GM19035 (cell line): Measurements from ENCODE around the gene TMEM143.
"Not testable (repeated sequence)": the region's sequence is repeated elsewhere in the genome, so short reads cannot be mapped to it uniquely, and the experiment has no call there.

Experiments
- ATAC-seq: cut with Tn5 transposase; IDR thresholded peaks from one replicate; pipeline ENCODE4 v1.9.1; 2021; ENCODE audit not compliant: unreplicated experiment

Gene TMEM143

GRCh38 chr19:48297975-48298374 lies 65.8 kb downstream of the TMEM143 start:
- ATAC-seq: no peak

DNA sequence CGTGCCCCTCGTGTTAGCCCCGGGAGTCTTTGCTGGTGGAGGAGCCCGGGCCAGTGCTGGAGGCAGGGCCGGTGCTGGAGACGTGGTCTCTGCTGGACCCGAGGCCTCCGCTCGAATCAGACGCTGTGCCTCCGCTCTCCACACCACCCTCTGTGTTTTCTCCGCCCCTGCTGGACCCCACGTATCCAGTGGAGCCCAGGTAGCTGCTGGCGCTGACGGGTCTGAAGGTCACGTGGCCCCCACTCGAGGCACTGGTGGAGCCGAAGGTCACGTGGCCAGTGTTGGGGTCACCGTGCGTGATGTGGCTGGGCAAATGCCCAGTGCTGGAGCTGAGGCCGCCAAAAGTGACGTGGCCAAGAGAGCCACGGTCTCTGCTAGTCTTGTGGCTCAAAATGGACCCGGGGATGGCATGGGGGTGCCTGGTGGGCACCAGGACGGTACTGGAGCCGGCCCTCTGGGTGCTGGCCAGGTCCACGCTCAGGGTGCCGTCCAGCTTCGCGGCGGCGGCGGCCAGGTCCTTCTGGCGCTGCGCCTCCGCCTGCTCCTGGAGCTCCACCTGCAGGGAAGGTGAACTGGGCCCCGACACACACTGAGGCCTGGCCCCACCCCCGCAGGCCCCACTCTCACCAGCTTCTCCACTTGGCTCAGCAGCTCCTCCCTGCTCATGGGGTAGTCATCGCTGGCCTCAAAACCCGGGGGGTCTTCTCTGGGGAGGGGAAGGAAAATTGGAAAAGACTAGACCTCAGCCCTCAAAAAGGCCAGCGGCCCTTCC lies 66.6 kb downstream of the TMEM143 start:
- ATAC-seq: no peak

- ATAC-seq: no peak
Measured at GRCh38 chr19:48295458-48295857, 68.3 kb downstream of the TMEM143 start.

DNA sequence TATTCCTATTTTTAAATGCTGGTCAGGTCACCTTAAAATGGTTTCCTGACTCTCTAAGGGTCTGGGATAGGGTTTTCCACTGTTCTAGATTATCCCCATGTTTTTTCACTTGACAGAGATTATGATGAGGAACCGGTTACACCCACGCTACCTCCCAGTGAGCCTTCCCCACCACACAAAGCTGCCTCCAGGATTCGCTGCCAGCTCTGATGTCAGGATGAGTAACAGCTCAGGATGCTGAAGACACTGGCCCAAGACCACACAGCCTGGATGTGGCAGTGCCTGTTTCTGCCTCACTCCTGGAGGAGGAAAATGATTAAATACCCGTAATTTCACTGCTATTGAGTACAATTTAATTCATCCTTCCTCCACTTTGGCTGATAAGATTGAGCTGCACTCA lies 70.9 kb downstream of the TMEM143 start:
- no peak for ATAC-seq

DNA sequence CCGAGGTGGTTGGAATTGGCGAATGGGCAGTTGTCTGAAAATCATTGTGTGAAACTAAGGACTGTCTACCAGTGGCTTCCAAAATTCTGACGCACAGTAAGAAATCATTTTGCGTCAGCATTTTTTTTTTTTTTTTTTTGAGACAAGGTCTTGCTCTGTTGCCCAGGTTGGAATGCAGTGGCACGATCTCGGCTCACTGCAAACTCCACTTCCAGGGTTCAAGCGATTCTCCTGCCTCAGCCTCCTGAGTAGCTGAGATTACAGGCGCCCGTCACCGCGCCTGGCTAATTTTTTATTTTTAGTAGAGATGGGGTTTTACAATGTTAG lies 72.3 kb downstream of the TMEM143 start:
- not testable (repeated sequence) for ATAC-seq

GRCh38 chr19:48290771-48291488 lies 72.8 kb downstream of the TMEM143 start:
- ATAC-seq: no peak

- ATAC-seq: no peak
Measured at GRCh38 chr19:48290401-48290770, 73.4 kb downstream of the TMEM143 start.

DNA sequence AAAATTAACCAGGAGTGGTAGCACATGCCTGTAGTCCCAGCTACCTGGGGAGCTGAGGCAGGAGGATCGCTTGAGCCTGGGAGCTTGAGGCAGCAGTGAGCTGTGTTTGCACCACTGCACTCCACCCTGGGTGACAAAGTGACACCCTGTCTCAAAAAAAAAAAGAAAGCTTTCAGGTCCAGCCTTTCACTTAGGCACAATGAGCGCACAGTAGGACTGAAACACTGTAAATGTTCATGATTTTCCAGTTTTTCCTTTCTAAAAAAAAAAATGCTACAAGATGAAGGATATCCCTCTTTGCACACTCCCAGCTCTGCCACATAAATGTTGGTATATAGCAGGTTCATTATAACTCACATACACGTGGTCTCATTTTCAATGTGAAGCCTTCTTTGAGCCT lies 76.0 kb downstream of the TMEM143 start:
- ATAC-seq: no peak

- ATAC-seq: no peak
Measured at GRCh38 chr19:48284896-48285295, 78.8 kb downstream of the TMEM143 start.

DNA sequence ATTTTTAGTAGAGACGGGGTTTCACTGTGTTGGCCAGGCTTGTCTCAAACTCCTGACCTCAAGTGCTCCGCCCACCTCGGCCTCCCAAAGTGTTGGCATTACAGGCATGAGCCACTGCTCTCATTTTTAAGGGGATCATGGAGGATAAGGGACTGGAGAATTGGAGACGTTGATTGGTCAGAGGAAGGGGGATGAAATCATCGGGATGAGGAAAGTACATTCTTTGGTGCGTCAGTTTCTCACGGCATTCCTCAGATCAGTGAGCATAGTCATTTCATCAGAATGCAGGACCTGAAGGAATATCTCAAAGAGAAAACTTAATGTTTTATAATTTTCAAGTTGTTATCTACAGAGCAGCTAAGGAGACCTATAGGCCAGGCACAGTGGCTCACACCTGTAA lies 79.8 kb downstream of the TMEM143 start:
- no peak for ATAC-seq
